Esophagus squamous epithelium (tissue), 5 donors: Measurements from ENCODE around the gene CEPT1. TPM values are rescaled to one million over a fixed set of nuclear protein-coding genes. Genes with fewer than 3 reads are reported as not detected.

Experiments
- DNase-seq: peaks from one replicate; lab custom pipeline; 2025; lab: John Stamatoyannopoulos, UW
- H3K27ac ChIP-seq, 4 donors: fragments of 200-600 bp; sonication (generic); one replicate each; pipeline ENCODE4 v1.5.1; 2016 to 2019; ENCODE audit warnings: mild to moderate bottlenecking in 1 of 4
- H3K27me3 ChIP-seq, 4 donors: fragments of 200-600 bp; sonication (generic); 1 replicate in 3 of 4; 2 replicates in 1 of 4; pipeline versions ENCODE4 v1.5.1 to v1.6.0; 2017 to 2021; ENCODE audit warnings: antibody characterized with exemption in 1 of 4
- H3K36me3 ChIP-seq, 3 donors: fragments of 200-600 bp; sonication (generic); one replicate each; pipeline ENCODE4 v1.5.1; 2016 to 2019
- H3K4me1 ChIP-seq, 3 donors: fragments of 200-600 bp; sonication (generic); one replicate each; pipeline ENCODE4 v1.5.1; 2017 to 2019
- H3K4me3 ChIP-seq, 4 donors: fragments of 200-600 bp; sonication (generic); 1 replicate in 3 of 4; 2 replicates in 1 of 4; pipeline ENCODE4 v1.5.1; 2016 to 2019; ENCODE audit warnings: mild to moderate bottlenecking in 2 of 4, moderate library complexity in 1 of 4
- H3K9me3 ChIP-seq, 3 donors: fragments of 200-600 bp; sonication (generic); one replicate each; pipeline ENCODE4 v1.5.1; 2016 to 2019
- POLR2A ChIP-seq, 4 donors: fragments of 450-650 bp; IDR thresholded peaks; one replicate each; pipeline ENCODE4 v1.6.1; 2017; ENCODE audit warnings: antibody characterized with exemption in 4 of 4, mild to moderate bottlenecking in 4 of 4, moderate library complexity in 3 of 4
- WGBS, 2 donors: methylation state at CpG; one replicate each; pipeline ENCODE4 v1.1.5; 2018; 5-methylcytosine and 5-hydroxymethylcytosine counted together
- intact Hi-C: fragments of 100-400 bp; cut with DNase I; formaldehyde crosslinking; loops from one replicate; pipeline ENCODE4 v1.15.0; 2022
- total RNA-seq, 4 donors: library from RNA; depleted of rRNA; stranded (reverse); fragments of >200 nt; gene quantifications; one replicate each; pipeline ENCODE4 v1.1.0, GENCODE V29; 2016
- TF ChIP-seq, protein P1 (sequence below), 6 experiments: fragments of 450-650 bp in 4 of 6; fragments of 200-600 bp in 2 of 6; sonication (generic) in 2 of 6; IDR thresholded peaks; one replicate each; pipeline ENCODE4 v1.5.1; 2016 to 2019; ENCODE audit warnings: antibody characterized with exemption in 6 of 6, mild to moderate bottlenecking in 4 of 6, moderate library complexity in 4 of 6
- donor health status: DM: yes; HTN: yes; CAD: no.

Gene CEPT1
- total RNA-seq, 4 donors from 2014 or later = 21.4 to 32.4 (median 26.8) TPM

GRCh38 chr1:111218701-111219556 lies 78.9 kb downstream of the CEPT1 start:
- DNase-seq = no peak
- no peaks in the 10 kb centered on the region for H3K27me3 ChIP-seq
- no peak overlapping the region for H3K4me3 ChIP-seq
- TF ChIP-seq, protein P1, sequence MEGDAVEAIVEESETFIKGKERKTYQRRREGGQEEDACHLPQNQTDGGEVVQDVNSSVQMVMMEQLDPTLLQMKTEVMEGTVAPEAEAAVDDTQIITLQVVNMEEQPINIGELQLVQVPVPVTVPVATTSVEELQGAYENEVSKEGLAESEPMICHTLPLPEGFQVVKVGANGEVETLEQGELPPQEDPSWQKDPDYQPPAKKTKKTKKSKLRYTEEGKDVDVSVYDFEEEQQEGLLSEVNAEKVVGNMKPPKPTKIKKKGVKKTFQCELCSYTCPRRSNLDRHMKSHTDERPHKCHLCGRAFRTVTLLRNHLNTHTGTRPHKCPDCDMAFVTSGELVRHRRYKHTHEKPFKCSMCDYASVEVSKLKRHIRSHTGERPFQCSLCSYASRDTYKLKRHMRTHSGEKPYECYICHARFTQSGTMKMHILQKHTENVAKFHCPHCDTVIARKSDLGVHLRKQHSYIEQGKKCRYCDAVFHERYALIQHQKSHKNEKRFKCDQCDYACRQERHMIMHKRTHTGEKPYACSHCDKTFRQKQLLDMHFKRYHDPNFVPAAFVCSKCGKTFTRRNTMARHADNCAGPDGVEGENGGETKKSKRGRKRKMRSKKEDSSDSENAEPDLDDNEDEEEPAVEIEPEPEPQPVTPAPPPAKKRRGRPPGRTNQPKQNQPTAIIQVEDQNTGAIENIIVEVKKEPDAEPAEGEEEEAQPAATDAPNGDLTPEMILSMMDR (IDR thresholded peaks at IDR 0.05) = no peak
- no peak for TF ChIP-seq POLR2A (IDR thresholded peaks at IDR 0.05)
- no peaks in the 10 kb centered on the region for H3K9me3 ChIP-seq
- intact Hi-C loops = no loop called here
- H3K36me3 ChIP-seq = no peaks in the 10 kb centered on the region
- 88 to 94% methylated on average over 7 to 8 of the region's 8 CpGs for WGBS, 2 donors
- no peak overlapping the region for H3K27ac ChIP-seq
- H3K4me1 ChIP-seq = peaks cover 13 to 69% (median 23%) of the 10 kb centered on the region in 3 donors

GRCh38 chr1:111219557-111220286 lies 79.7 kb downstream of the CEPT1 start:
- no peak for TF ChIP-seq POLR2A (IDR thresholded peaks at IDR 0.05)
- TF ChIP-seq, protein P1 (IDR thresholded peaks at IDR 0.05) = no peak
- H3K27ac ChIP-seq = no peak overlapping the region
- 47 to 58% methylated on average over 5 of the region's 5 CpGs for WGBS, 2 donors
- no peak for DNase-seq
- intact Hi-C loops = loop anchor here (10.0 kb wide), 1 partner anchor 115 kb away; no protein-coding TSS in a partner anchor
- H3K4me3 ChIP-seq = no peak overlapping the region
- no peaks in the 10 kb centered on the region for H3K36me3 ChIP-seq
- no peaks in the 10 kb centered on the region for H3K9me3 ChIP-seq
- peaks cover 13 to 61% (median 23%) of the 10 kb centered on the region in 3 donors for H3K4me1 ChIP-seq
- H3K27me3 ChIP-seq = no peaks in the 10 kb centered on the region

- WGBS, 2 donors = 87 to 94% methylated on average over 6 of the region's 6 CpGs
- DNase-seq = no peak
- no peaks in the 10 kb centered on the region for H3K36me3 ChIP-seq
Observed at GRCh38 chr1:111220302-111220890, 80.4 kb downstream of the CEPT1 start.

GRCh38 chr1:111221276-111221632 lies 81.2 kb downstream of the CEPT1 start:
- Histone ChIP-seq H3K27me3 (no peaks in the 10 kb centered on the region), H3K4me1 (peaks cover 13 to 46% (median 18%) of the 10 kb centered on the region in 3 donors), H3K4me3 (no peak overlapping the region), H3K36me3 (no peaks in the 10 kb centered on the region), H3K9me3 (no peaks in the 10 kb centered on the region), H3K27ac (no peak overlapping the region)
- WGBS, 2 donors = 15 to 67% methylated on average over 1 to 2 of the region's 2 CpGs
- intact Hi-C loops = loop anchor here (10.0 kb wide), 1 partner anchor 114 kb away; no protein-coding TSS in a partner anchor
- DNase-seq = no peak
- no peak for TF ChIP-seq POLR2A (IDR thresholded peaks at IDR 0.05)
- TF ChIP-seq, protein P1 (IDR thresholded peaks at IDR 0.05) = no peak

More at GRCh38 chr1:111220302-111220890, 80.4 kb downstream of the CEPT1 start:
- intact Hi-C loops = loop anchor here (10.0 kb wide), 1 partner anchor 114 kb away; no protein-coding TSS in a partner anchor
- Histone ChIP-seq H3K9me3 (no peaks in the 10 kb centered on the region), H3K4me1 (peaks cover 13 to 54% (median 18%) of the 10 kb centered on the region in 3 donors), H3K27ac (no peak overlapping the region), H3K4me3 (no peak overlapping the region), H3K27me3 (no peaks in the 10 kb centered on the region)
- no peak for TF ChIP-seq POLR2A (IDR thresholded peaks at IDR 0.05)
- TF ChIP-seq, protein P1 (IDR thresholded peaks at IDR 0.05) = no peak
